ENCODE measurements around the gene DPH5.
A peak's percentile ranks its signal among the peaks of the same experiment; 100 is the strongest.

The DPH5 gene

GRCh38 chr1:101029184-101029583, 3.6 kb upstream of the DPH5 start:
- DNase-seq: no peak

GRCh38 chr1:101028466-101028865, 2.9 kb upstream of the DPH5 start:
- DNase-seq: no peak

GRCh38 chr1:101027194-101027772, 1.7 kb upstream of the DPH5 start:
- DNase-seq: no peak

- DNase-seq: peak; percentile 17
Observed at GRCh38 chr1:101026430-101026788, 825 bp upstream of the DPH5 start.

GRCh38 chr1:101025283-101025656, 314 bp downstream of the DPH5 start:
- DNase-seq: peak; percentile 13

- peak; percentile 77 for DNase-seq
Observed at GRCh38 chr1:101022294-101022693, 3.3 kb downstream of the DPH5 start.

GRCh38 chr1:101017448-101017847, 8.1 kb downstream of the DPH5 start:
- DNase-seq: no peak

GRCh38 chr1:101013776-101014175, 11.8 kb downstream of the DPH5 start:
- DNase-seq: no peak

- no peak for DNase-seq
Observed at GRCh38 chr1:101008229-101008834, 17.3 kb downstream of the DPH5 start.

- peak; percentile 60 for DNase-seq
Observed at GRCh38 chr1:101006553-101006952, 19.0 kb downstream of the DPH5 start.

- DNase-seq: peak; percentile 27
Observed at GRCh38 chr1:101005871-101006270, 19.7 kb downstream of the DPH5 start.

GRCh38 chr1:101005183-101005582, 20.4 kb downstream of the DPH5 start:
- no peak for DNase-seq

GRCh38 chr1:101004670-101005069, 20.9 kb downstream of the DPH5 start:
- DNase-seq: peak; percentile 53

GRCh38 chr1:101004061-101004460, 21.5 kb downstream of the DPH5 start:
- DNase-seq: peak; percentile 55

- DNase-seq: peak; percentile 17
Observed at GRCh38 chr1:101003012-101003650, 22.5 kb downstream of the DPH5 start.

GRCh38 chr1:101002551-101002950, 23.0 kb downstream of the DPH5 start:
- DNase-seq: peak; percentile 16

- no peak for DNase-seq
Observed at GRCh38 chr1:101000131-101000873, 25.3 kb downstream of the DPH5 start.

GRCh38 chr1:100998426-100998825, 27.2 kb downstream of the DPH5 start:
- DNase-seq: no peak

- no peak for DNase-seq
Observed at GRCh38 chr1:100995198-100995988, 30.2 kb downstream of the DPH5 start.

- peak; percentile 88 for DNase-seq
Observed at GRCh38 chr1:100989306-100990077, 36.1 kb downstream of the DPH5 start.

GRCh38 chr1:100988121-100988520, 37.5 kb downstream of the DPH5 start:
- no peak for DNase-seq

- no peak for DNase-seq
Observed at GRCh38 chr1:100982793-100983192, 42.8 kb downstream of the DPH5 start.

Data from HCEC 1CT (cell line).